ENCODE results near the gene USP50.
"Not testable (repeated sequence)": the region's sequence is repeated elsewhere in the genome, so short reads cannot be mapped to it uniquely, and the experiment has no call there.

Gene USP50

DNA sequence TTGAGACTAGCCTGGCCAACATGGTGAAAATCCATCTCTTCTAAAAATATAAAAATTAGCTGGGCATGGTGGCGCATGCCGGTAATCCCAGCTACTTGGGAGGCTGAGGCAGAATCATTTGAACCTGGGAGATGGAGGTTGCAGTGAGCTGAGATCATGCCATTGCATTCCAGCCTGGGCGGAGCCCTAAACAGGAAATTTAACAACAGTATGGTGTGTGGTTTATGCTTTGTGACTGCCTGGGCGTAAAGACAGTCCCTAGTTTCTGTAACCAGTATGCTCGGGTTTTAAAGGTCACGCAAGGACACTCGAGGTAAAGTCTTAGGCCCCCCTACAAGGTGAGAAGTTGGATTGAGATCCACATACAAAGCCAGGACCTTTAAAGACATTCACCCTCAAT is 43.3 kb downstream of the USP50 start:
- DNase-seq (ENCODE audit: low spot score): no peak

DNA sequence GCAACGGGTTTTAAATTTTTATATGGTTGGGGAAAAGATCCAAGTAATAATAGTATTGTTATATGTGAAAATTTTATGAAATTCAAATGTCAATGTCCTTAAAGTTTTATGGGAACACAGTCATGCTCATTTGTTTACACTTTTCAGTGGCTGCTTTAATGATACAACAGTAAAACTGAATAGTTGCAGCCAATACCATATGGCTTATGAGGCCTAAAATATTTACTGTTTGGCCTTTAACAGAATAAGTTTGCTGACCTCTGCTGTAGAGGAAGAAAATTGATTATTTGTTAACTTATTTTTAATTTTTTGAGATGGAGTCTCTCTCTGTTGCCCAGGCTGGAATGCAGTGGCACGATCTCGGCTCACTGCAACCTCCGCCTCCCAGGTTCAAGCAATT is 44.7 kb downstream of the USP50 start:
- DNase-seq (ENCODE audit: low spot score): no peak

GRCh38 chr15:50500352-50500751 is 46.1 kb downstream of the USP50 start:
- DNase-seq (ENCODE audit: low spot score): no peak

- DNase-seq (ENCODE audit: low spot score): no peak
Observed at GRCh38 chr15:50496692-50497091, 49.8 kb downstream of the USP50 start.

GRCh38 chr15:50494547-50494946 is 51.9 kb downstream of the USP50 start:
- DNase-seq (ENCODE audit: low spot score): not testable (repeated sequence)

DNA sequence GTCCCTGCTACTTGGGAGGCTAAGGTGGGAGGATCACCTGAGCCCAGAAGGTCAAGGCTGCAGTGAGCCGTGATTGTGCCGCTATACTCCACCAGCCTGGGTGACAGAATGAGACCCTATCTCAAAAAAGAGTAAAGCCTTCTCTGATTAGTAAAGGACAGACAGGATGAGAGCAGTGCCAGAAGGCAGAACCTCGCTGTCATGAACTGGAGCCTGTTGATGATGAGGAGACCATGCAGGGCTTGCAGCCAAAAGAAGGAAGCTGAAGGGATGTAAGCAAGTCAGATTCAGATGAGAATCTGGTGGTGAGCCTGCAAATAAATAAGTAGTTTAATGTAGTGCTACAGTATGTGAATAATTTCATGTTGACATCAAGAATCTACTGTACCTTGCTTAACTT is 52.8 kb downstream of the USP50 start:
- DNase-seq (ENCODE audit: low spot score): no peak

GRCh38 chr15:50487287-50487686 is 59.2 kb downstream of the USP50 start:
- DNase-seq (ENCODE audit: low spot score): no peak

GRCh38 chr15:50485389-50485788 is 61.1 kb downstream of the USP50 start:
- no peak for DNase-seq (ENCODE audit: low spot score)

DNA sequence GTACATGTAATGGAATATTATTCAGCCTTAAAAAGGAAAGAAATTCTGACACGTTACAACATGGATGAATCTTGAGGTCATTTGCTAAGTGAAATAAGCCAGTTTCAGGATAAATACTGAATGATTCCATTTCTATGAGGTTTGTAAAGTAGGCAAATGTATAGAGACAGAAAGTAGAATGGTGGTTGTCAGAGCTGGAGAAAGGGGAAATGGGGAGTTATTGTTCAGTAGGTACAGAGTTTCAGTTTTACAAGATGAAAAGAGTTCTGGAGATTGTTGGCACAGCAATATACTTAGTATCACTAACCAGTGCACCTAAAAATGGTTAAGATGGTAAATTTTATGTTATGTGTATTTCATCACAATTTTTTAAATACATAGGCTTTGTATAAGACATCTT is 61.7 kb downstream of the USP50 start:
- DNase-seq (ENCODE audit: low spot score): no peak

- no peak for DNase-seq (ENCODE audit: low spot score)
Observed at GRCh38 chr15:50476143-50476542, 70.3 kb downstream of the USP50 start.

- no peak for DNase-seq (ENCODE audit: low spot score)
Observed at GRCh38 chr15:50471072-50471471, 75.4 kb downstream of the USP50 start.

DNA sequence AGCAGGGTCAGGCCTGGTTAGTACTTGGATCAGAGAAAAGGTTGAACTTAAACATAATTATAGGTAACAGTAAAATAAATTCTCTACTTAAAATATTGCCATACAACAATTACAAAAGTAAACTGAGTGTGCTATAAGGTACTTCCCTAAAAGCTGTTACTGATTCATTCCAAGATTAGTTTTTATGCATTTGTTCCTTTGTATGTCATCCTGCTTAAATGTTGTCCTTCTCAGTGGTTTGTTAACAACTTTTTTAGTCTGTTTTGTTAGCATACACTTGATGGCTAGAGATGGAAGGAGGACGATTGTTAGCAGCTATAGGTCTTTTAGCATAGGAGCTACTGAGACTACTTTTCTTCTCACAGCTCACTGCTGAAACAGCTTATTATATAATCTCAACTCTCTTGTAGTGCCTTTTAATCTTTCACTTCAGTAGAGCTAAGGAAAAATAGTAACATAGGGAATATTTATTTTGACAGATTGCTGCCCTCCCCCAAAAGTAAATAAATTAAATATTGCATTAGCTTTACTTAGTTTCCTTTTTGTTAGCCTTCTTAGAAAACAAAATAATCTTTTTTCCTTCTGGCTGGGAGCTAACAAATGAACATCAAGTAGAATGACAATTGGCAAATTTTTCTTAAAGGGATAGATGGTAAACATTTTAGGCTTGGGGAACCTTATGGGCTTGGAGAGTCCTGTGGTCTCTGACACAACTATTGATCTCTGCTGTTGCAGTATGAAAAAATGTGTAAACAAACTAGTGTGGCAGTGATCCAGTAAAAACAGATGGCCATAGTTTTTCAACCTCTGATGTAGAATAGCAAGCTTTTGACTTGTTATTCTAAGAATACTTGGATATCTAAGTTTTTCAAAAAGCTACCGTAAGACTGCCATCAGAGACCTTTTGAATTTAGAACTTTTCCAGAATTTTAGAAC is 82.8 kb downstream of the USP50 start:
- no peak for DNase-seq (ENCODE audit: low spot score)

DNA sequence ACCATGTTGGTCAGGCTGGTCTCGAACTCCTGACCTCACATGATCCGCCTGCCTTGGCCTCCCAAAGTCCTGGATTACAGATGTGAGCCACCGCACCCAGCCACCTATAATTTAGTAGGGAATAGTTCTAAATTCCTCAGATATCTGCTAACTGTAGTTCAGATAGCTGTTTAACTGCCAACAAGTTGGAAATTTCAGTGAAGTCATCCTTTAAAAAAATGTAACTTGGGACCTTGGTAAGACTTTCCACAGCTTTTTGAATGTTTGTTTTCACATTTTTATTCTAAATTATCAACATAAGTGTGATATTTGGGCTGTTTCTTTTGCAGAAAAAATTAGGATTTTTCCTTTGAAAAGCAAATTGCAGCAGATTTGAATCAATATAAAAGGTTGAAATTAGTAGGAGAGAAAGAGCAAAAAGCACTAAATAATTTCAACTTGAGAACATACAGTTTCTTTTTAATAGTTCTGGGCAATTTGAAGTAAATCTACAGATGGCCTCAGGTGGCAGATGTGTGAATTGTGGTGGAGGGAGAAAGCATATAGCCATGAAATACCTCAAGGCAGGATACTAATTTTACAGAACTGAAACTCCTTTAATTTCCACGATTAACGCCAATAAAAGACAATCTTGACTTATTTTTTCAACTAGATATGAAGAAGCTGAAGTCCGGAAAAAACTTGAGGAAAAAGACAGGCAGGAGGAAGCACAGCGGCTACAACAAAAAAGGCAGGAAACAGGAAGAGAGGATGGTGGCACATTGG is 87.9 kb downstream of the USP50 start:
- DNase-seq (ENCODE audit: low spot score): no peak

DNA sequence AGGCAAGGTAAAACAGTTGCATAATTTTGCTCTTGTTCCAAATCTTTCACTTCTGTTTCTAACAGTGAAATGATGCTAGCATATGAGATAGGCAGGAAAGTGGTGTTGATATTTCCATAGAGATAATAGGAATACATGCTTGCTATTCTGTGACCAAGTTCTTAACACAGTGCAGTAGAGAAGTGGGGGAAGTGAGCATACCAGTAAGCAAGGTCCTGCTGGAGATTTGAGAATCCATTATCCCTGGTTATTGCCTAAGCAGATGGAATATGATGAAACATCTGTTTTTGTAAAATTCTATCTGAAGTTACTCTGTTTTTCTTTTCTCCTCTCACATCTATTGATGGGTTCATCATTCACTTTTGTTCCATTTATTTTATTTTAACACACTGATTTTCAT is 93.5 kb downstream of the USP50 start:
- no peak for DNase-seq (ENCODE audit: low spot score)
